BJ (cell line): Measurements from ENCODE around the gene SVIP. TPM values are rescaled to one million over a fixed set of nuclear protein-coding genes. Genes with fewer than 3 reads are reported as not detected.

Experiments
- CTCF ChIA-PET: fragments of 350-600 bp; formaldehyde crosslinking; extraction: SDS; loops from one replicate; lab custom pipeline; 2021; ENCODE audit warnings: antibody characterized with exemption, inconsistent platforms; lab: Yijun Ruan, JAX
- POLR2A ChIA-PET: fragments of 300-600 bp; sonication (Branson Sonifier 250); formaldehyde crosslinking; extraction: SDS; loops from one replicate; lab custom pipeline; 2021; ENCODE audit warnings: antibody characterized with exemption; lab: Charles Lee
- DNase-seq: peaks from one replicate; pipeline ENCODE4 v3.0.0-alpha.2; 2011; ENCODE audit warnings: low read depth
- H3K27me3 ChIP-seq: 2 replicates; pipeline ENCODE4 v1.6.0; 2011; ENCODE audit warnings: low read length; ENCODE audit not compliant: control insufficient read depth, insufficient read depth
- H3K36me3 ChIP-seq: 2 replicates; pipeline ENCODE4 v1.5.1; 2011; ENCODE audit warnings: low read length; ENCODE audit not compliant: control insufficient read depth, insufficient read depth
- H3K4me3 ChIP-seq: 2 replicates; pipeline ENCODE4 v1.5.1; 2011; ENCODE audit warnings: low read depth, mild to moderate bottlenecking, control low read depth, low read length
- CTCF ChIP-seq: IDR thresholded peaks from 2 replicates; pipeline ENCODE4 v1.5.1; 2011; ENCODE audit warnings: low read depth, mild to moderate bottlenecking, control low read depth, inconsistent platforms, low read length, moderate library complexity; ENCODE audit not compliant: insufficient read depth
- polyA plus RNA-seq: library from polyadenylated mRNA; depleted of rRNA; stranded (reverse); fragments of >200 nt; gene quantifications from 2 replicates; pipeline ENCODE4 v1.2.3, GENCODE V29; 2011

Gene SVIP
- polyA plus RNA-seq, 1 experiment: 1.3 TPM

DNA sequence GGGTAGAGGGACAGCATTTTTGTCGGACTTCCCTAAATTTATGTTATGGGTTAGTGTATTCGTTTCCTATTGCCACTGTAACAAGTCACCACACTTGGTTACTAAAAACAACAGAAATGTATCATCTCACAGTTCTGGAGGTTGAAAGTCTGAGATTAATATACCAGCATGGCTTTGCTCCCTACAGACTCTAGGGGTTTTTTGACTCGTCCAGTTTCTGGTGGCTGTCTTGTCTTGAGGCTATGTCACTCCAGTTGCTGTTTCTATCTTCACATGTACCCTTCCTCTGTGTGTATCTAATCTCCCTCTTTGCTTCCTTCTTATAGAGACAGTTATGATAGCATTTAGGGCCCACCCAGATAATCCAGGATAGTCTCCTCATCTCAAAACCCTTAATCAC lies 39.7 kb upstream of the SVIP start:
- Histone ChIP-seq H3K4me3 (no peak overlapping the region), H3K27me3 (no peaks in the 10 kb centered on the region), H3K36me3 (no peaks in the 10 kb centered on the region)
- ChIA-PET CTCF (interaction anchor here (1.6 kb wide), 1 partner anchor 18 kb away, joined by 4 read pairs; no protein-coding TSS in a partner anchor), POLR2A (no interaction called here)
- TF ChIP-seq CTCF: no peak
- no peak for DNase-seq

GRCh38 chr11:22860241-22860640 lies 30.6 kb upstream of the SVIP start, which contains the start of gene CCDC179:
Gene CCDC179, minus strand, starts transcription at chr11:22860474. Its CDS starts 53 bp downstream, at chr11:22860421.
- TF ChIP-seq CTCF: no peak
- no peak within 1 kb of the TSS for H3K4me3 ChIP-seq
- H3K27me3 ChIP-seq: no peaks in the 10 kb centered on the region
- POLR2A ChIA-PET: no interaction called here
- CTCF ChIA-PET: no interaction called here
- H3K36me3 ChIP-seq: no peaks in the 10 kb centered on the region
- DNase-seq: no peak

DNA sequence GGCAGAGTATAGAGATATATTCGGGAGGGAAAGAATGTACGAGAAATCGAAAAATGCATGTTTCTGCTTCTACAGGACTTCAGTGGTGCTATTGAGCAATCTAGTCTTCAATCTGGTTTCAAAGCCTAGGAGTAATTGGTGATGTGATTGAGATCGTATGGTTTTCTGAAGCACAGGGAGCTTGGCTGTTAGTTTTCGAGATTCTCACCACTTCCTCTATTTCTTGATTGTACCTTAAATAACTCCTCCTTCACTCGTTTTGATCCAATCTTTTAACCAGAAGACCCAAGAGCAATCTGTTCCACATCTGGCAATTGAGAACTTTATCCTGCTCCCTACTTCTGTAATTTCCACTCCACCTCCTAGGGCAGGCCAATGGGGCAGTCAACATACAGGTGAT lies 30.2 kb upstream of the SVIP start:
- H3K4me3 ChIP-seq: no peak overlapping the region
- no peaks in the 10 kb centered on the region for H3K27me3 ChIP-seq
- DNase-seq: no peak
- ChIA-PET CTCF (no interaction called here), POLR2A (no interaction called here)
- H3K36me3 ChIP-seq: no peaks in the 10 kb centered on the region
- TF ChIP-seq CTCF: no peak

DNA sequence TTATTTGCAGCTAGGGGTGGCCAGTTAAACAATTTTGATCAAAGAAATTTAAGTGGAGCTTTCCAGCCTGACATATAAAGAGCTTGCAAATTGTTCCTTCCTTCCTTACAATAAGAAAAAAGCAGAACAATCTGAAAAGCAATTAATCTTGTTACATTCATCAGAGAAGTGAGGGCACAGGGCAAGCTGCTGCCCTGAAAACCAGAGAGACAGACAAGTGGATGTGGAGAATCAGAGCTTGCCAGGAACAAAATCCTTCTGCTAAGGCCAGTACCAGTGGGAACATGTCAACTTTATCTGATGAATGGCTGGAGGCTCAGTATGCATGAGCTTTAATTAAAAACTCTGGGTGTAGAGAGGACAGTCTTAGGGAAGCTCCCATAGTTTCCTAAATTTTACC lies 21.9 kb upstream of the SVIP start:
- Histone ChIP-seq H3K36me3 (no peaks in the 10 kb centered on the region), H3K4me3 (no peak overlapping the region), H3K27me3 (no peaks in the 10 kb centered on the region)
- no peak for TF ChIP-seq CTCF
- ChIA-PET POLR2A (no interaction called here), CTCF (interaction anchor here (1.0 to 1.7 kb wide), 2 partner anchors 11 to 19 kb away, joined by 3 to 4 read pairs; no protein-coding TSS in a partner anchor)
- no peak for DNase-seq

DNA sequence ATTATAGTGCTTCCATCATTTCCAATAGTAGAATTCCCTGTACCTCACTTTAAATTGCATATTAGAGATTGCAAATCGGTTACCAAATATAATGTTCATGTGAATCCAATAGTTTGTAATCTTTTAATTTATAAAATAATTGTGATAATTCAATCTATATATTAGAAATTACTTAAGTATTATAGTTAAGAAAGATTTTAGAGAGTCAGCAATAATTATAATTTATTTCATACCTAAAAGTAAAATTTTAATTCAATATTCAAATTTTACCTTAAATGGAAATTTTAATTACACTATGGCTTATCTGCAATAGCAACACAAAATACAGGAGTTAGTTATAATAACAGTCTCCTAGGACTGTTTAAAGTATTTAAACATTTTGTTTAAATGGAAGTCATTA lies 17.1 kb upstream of the SVIP start:
- no peaks in the 10 kb centered on the region for H3K27me3 ChIP-seq
- no peak for DNase-seq
- POLR2A ChIA-PET: no interaction called here
- CTCF ChIA-PET: no interaction called here
- TF ChIP-seq CTCF: no peak
- H3K36me3 ChIP-seq: no peaks in the 10 kb centered on the region
- H3K4me3 ChIP-seq: no peak overlapping the region
